ENCODE results near the gene CCDC85C. TPM values are rescaled to one million over a fixed set of nuclear protein-coding genes. Genes with fewer than 3 reads are reported as not detected.

The CCDC85C gene
- 0.24 TPM in 1 of 2 replicates, not detected in the other for polyA plus RNA-seq

DNA sequence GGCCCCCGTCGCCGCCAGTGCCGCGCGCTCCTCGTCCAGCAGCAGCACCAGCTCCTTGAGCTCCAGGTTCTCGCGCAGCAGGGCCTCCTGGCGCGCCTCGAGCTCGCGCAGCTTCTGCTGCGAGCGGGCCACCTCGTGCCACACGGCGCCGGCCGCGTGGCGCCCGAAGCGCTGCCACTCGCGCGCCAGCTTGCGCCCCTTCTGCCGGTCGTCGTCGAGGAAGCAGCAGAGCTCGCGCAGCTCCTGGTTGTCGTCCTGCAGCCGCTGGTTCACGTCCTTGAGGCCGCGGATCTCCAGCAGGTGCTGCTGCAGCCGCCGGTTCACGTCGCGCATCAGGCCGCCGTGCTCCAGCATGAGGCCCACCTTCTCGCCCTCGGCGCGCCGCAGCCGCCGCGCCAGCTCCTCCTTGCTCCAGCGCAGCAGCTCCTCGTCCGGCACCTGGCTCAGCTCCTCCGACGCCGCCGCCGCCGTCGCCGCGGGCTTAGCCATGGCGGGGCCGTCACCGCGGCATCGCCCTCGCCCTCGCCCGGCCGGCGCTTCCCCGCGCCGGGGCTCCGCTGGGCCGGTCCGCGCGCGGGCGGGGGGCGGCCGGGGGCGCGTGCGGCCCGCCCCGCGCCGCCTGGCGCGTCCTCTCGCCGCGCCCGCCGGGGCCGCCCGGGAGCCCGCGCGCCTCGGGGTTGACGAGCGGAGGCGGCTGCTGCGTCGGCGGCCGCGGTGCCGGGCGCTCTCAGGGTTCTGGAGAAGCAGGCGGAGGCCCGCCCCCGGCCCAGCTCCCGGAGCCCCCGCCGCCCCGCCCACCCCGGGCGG lies at the start of gene CCDC85C:
TSS of gene CCDC85C (minus strand) at position 737 of the 807 bp plus-strand sequence. CDS start at position 489, 248 bp downstream.

DNA sequence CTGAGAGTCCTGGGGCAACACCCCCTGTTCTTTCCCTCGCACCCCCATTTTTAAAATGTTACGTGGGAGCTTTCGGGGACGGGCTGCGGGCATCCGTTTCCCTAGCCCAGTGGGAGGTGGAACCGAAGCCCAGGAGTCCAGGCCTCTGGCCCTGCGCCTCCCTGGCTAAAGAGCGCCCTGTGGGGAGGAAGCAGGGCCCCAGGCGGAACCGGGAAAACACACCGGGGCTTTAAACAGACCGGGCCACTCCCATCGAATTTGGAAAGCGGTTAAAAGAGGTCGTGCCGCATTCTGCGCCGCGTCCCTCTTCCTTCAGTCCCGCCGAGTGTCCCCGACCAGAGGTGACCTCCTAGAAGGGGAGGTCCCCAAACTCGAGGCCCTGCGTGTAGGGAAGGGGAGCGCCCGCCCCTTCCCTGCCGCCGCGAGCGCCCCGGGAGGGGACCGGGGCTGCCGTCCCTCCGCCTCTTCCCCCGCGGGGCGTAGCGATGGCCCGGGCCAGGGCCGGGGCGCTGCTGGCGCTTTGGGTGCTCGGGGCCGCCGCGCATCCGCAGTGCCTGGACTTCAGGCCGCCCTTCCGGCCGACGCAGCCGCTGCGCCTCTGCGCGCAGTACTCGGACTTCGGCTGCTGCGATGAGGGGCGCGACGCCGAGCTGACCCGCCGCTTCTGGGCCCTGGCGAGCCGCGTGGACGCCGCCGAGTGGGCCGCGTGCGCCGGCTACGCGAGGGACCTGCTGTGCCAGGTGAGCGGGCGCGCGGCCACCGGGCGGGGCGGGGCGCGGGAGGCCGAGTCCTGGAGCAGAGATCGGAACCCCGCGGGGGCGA lies 40.9 kb upstream of the CCDC85C start, which contains the start of gene HHIPL1:
TSS of gene HHIPL1 (plus strand) at position 407 of the 822 bp plus-strand sequence. CDS start at position 486, 79 bp downstream.

DNA sequence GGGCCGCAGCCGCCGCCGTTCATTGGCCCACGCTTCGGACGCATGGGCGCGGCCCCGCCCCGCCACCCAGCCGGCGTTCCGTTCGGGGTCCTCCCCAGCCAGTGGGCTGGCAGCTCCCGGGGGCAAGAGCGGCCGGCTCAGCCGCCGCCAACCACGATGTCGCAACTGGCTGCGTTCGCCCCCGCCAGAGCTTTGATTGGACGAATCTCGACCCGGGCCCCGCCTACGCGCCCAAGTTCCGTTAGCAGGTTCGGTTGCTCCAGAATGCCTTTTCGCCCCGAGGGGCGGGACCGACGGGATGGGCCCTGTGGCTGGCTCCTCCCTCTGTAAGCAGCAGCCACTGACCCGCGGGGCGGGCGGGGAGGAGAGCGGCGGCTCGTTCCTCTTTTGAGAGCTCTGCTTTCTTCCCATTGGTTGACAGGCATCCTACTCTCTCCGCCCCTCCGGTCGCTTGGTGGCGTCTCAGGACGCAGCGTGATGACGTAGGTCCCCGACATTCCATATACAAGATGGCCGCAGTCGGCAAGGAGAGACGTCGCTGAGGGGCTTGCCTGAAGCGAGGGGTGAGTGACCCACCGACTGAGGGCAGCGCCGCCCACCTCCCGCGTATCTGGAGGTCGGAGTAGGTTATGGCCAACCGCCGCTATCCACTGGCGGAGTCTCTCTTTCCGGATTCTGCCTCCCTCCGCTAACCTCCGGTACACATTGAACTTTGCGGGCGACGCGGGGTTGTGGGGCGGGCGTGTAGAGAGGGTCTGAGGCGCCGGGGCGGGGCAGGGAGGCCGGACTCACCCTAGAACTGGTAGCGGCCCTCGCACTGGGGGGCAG lies 122.9 kb downstream of the CCDC85C start, which contains the start of gene CCNK:
TSS of gene CCNK (plus strand) at position 493 of the 828 bp plus-strand sequence. CDS start 11,269 bp downstream, outside the sequence.

DNA sequence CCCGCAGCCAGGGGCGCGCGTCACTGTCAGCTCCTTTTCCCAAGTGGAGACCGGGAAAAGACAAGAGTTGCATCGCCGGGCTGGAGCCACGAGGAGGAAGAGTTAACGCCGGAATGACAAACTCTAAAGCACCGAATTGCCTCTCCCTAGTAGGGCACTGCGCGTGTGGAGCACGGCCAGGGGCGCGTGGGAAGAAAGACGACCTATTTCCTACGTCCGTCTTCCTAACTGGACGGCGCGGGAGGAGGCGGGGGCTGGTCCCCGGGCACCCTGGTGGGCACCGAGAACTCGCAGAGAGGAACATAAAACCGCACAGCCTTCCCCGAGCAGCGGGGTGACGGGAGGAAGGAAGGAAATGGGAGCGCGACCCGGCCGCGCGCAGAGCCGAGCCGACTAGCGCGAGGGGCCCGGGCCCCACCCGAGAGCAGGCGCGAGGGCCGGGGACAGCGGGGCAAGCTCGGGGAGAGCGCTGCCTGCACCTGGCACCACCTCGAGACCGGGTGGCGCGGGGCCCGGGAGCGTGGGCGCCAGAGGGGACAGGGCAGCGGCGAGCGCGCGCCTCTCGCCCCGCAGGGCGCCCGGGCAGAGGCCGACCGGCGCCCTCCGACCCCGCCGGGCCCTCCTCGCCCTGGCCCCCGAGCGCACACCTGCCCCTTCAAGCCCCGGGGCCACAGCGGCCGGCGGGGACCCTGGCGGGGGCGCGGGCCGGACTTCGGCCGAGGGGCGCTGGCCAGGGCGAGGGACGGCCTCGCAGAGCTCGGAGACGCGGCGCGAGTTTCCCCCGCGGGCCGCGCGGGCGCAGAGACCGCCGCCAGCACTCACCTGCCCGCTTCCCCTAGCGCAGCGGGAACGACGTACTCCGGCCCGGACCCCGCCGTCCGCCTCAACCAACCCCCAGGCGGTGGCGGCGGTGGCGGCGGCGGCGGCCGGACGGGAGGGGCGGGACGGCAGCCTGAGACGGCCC lies 123.8 kb downstream of the CCDC85C start, which contains the start of gene SETD3:
TSS of gene SETD3 (minus strand) at position 954 of the 964 bp plus-strand sequence. CDS start 15,054 bp downstream, outside the sequence.

Other genes starting within 250 kb of the CCDC85C start
- gene SETD3, start 123.3 kb downstream of the CCDC85C start, polyA plus RNA-seq = 35.2 and 36.0 TPM in 2 replicates
- gene CCNK, start 122.8 kb downstream of the CCDC85C start, polyA plus RNA-seq = 14.7 and 22.2 TPM in 2 replicates
- gene HHIPL1, start 40.9 kb upstream of the CCDC85C start, polyA plus RNA-seq = 0.22 and 1.2 TPM in 2 replicates
- 13.4 and 19.8 TPM in 2 replicates for gene CYP46A1, start 80.1 kb upstream of the CCDC85C start, polyA plus RNA-seq
- 14.9 and 27.0 TPM in 2 replicates for gene EML1, start 189.2 kb upstream of the CCDC85C start, polyA plus RNA-seq